Stomach (tissue), 9 donors: ENCODE data around the gene NR1I3. TPM values are rescaled to one million over a fixed set of nuclear protein-coding genes. Genes with fewer than 3 reads are reported as not detected.

Source experiments
- DNase-seq, 2 donors: peaks; one replicate each; pipeline versions ENCODE4 v3.0.0 to v3.0.0-alpha.2; 2013 to 2019
- H3K27ac ChIP-seq, 5 donors: fragments of 200-600 bp in 4 of 5; sonication (generic) in 4 of 5; one replicate each; pipeline ENCODE4 v1.5.1; 2013 to 2019; ENCODE audit warnings: mild to moderate bottlenecking in 1 of 5, moderate library complexity in 1 of 5
- H3K27me3 ChIP-seq, 3 donors: fragments of 200-600 bp; sonication (generic); one replicate each; pipeline ENCODE4 v1.5.1; 2017 to 2019; ENCODE audit warnings: mixed run types in 1 of 3
- H3K36me3 ChIP-seq, 4 donors: fragments of 200-600 bp; sonication (generic); 1 replicate in 3 of 4; 2 replicates in 1 of 4; pipeline ENCODE4 v1.5.1; 2016 to 2019
- H3K4me1 ChIP-seq, 4 donors: fragments of 200-600 bp; sonication (generic); one replicate each; pipeline ENCODE4 v1.5.1; 2016 to 2019
- H3K4me3 ChIP-seq, 4 donors: fragments of 200-600 bp; sonication (generic) in 3 of 4; one replicate each; pipeline ENCODE4 v1.5.1; 2016 to 2019; ENCODE audit warnings: mild to moderate bottlenecking in 1 of 4
- H3K9me3 ChIP-seq, 4 donors: fragments of 200-600 bp; sonication (generic); one replicate each; pipeline ENCODE4 v1.5.1; 2016 to 2019
- CTCF ChIP-seq, 7 experiments: fragments of 450-650 bp in 4 of 7; fragments of 200-600 bp in 3 of 7; sonication (generic) in 3 of 7; IDR thresholded peaks; one replicate each; pipeline ENCODE4 v1.5.1; 2016 to 2019; ENCODE audit warnings: antibody characterized with exemption in 7 of 7, control low read depth in 2 of 7, mild to moderate bottlenecking in 1 of 7
- EP300 ChIP-seq: sonication (generic); formaldehyde crosslinking; IDR thresholded peaks from one replicate; pipeline ENCODE4 v1.6.1; 2017; ENCODE audit warnings: antibody characterized with exemption
- POLR2A ChIP-seq, 4 donors: fragments of 450-650 bp; IDR thresholded peaks; one replicate each; pipeline ENCODE4 v1.6.1; 2016; ENCODE audit warnings: antibody characterized with exemption in 4 of 4, control low read depth in 2 of 4, mild to moderate bottlenecking in 1 of 4, moderate library complexity in 1 of 4
- POLR2AphosphoS5 ChIP-seq, 3 donors: sonication (generic); formaldehyde crosslinking; IDR thresholded peaks; one replicate each; pipeline ENCODE4 v1.6.1; 2016; ENCODE audit warnings: antibody characterized with exemption in 3 of 3
- WGBS, 5 donors: extraction: QIAGEN DNeasy Blood & Tissue Kit in 3 of 5; methylation state at CpG; one replicate each; pipeline versions ENCODE4 v1.1.5 to v1.1.7; 2013 to 2018; 5-methylcytosine and 5-hydroxymethylcytosine counted together
- intact Hi-C: fragments of 100-400 bp; cut with DNase I; formaldehyde crosslinking; loops from one replicate; pipeline ENCODE4 v1.15.1; 2023; ENCODE audit warnings: low total_unique reads
- polyA plus RNA-seq, 3 donors: library from polyadenylated mRNA; stranded (reverse); fragments of 200-250 nt; gene quantifications; one replicate each; pipeline ENCODE4 v1.2.3, GENCODE V29; 2013
- total RNA-seq, 5 donors: library from RNA; depleted of rRNA; stranded (reverse); fragments of >200 nt; gene quantifications; one replicate each; pipeline versions ENCODE4 v1.1.0 to v1.2.3, GENCODE V29; 2014 to 2016
- donor health status: healthy with polysubstance abuse.
- donor health status: Bipolar disorder and iron deficiency.
- donor health status: healthy.

Gene NR1I3
- total and polyA plus RNA-seq, 8 donors = 0.55 TPM; not detected in 7

- intact Hi-C loops = no loop called here
- H3K4me1 ChIP-seq = peaks cover 16 to 42% (median 29%) of the 10 kb centered on the region in 4 donors
- 67 to 79% (median 68%) methylated on average over 7 of the region's 7 CpGs for WGBS, 5 donors
Observed at GRCh38 chr1:161223805-161224694, 14.0 kb downstream of the NR1I3 start.

DNA sequence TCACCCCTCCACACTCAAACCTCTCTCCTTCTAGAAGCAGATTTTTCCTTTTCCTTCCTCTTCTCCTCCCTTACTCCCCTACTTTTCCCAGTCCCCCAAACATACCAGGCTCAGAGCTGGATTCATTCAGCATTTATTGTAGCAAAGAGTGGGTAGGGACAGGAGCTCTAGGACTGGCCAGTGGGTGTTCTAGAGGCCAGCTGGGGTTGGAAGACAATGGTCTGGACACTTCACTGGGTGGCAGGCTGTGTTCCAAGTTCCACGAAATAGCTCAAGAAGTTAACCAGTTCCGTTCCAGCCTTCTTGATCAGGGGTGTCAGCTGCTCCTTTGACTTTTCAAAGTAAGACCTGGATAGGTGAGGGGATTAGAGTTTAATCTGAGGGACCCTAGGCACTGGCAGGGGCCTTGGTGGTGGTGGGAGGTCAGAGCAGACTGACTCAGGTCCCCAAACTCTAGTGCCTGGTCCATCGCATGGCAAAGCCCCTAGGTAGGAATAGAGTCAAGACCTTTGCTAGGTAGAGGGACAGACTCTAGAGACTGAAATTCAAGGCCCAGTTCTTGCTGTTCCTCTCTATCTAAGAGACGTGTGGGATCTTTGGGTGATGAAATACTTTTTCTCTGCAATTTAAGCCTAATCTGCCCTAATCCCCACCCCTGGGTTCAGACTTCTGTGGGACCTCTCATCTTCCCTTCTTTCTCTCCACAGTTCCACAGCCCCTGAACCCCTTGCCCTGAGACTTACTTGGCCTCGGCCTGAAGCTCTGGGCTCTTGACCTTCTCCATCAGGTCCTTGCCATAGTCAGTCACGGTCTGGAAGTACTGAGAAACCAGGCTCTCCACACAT lies 15.6 kb downstream of the NR1I3 start:
- H3K4me3 ChIP-seq = no peak overlapping the region
- DNase-seq = no peak
- H3K9me3 ChIP-seq = no peaks in the 10 kb centered on the region
- TF ChIP-seq EP300 (no peak), POLR2AphosphoS5 (IDR thresholded peaks at IDR 0.05) (no peak), CTCF (IDR thresholded peaks at IDR 0.05) (no peak), POLR2A (IDR thresholded peaks at IDR 0.05) (no peak)
- peaks cover 0 to 10% (median 0%) of the 10 kb centered on the region in 4 donors for H3K36me3 ChIP-seq
- no peaks in the 10 kb centered on the region for H3K27me3 ChIP-seq
- peaks cover 16 to 44% (median 23%) of the 10 kb centered on the region in 4 donors for H3K4me1 ChIP-seq
- WGBS, 5 donors = 67 to 84% (median 80%) methylated on average over 5 to 6 of the region's 6 CpGs
- no peak overlapping the region for H3K27ac ChIP-seq
- intact Hi-C loops = no loop called here

More at GRCh38 chr1:161223805-161224694, 14.0 kb downstream of the NR1I3 start:
- Histone ChIP-seq H3K36me3 (peaks cover 10 to 18% (median 11%) of the 10 kb centered on the region in 4 donors), H3K9me3 (no peaks in the 10 kb centered on the region), H3K27ac (no peak overlapping the region), H3K4me3 (no peak overlapping the region), H3K27me3 (no peaks in the 10 kb centered on the region)
- TF ChIP-seq CTCF (IDR thresholded peaks at IDR 0.05) = no peak
- no peak for TF ChIP-seq POLR2AphosphoS5 (IDR thresholded peaks at IDR 0.05)
- TF ChIP-seq POLR2A (IDR thresholded peaks at IDR 0.05) = no peak
- no peak for TF ChIP-seq EP300
- peak in 1 of 2 donors; percentile 57 for DNase-seq

DNA sequence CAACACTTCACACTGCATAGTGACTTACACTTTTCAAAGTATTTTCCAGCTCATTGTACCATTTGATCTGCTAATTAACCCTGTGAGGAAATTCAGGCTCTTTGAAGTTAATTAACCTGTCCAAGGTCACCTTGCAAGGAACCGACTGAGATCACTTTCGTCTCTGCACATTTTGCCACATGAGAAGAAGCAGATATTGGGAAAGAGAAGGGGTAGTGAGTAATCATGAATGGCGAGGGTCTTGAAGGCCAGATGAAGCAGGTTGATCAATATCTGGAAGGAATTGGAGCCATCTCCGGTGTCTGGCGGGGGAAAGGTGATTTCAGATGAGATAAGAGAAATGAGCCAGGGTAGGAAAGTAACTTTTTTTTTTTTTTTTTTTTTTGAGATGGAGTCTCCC lies 18.0 kb downstream of the NR1I3 start:
- Histone ChIP-seq H3K27ac (no peak overlapping the region), H3K4me3 (no peak overlapping the region), H3K4me1 (peaks cover 0 to 23% (median 2%) of the 10 kb centered on the region in 4 donors), H3K9me3 (no peaks in the 10 kb centered on the region), H3K36me3 (peaks cover 0 to 12% (median 4%) of the 10 kb centered on the region in 4 donors), H3K27me3 (no peaks in the 10 kb centered on the region)
- no peak for TF ChIP-seq POLR2AphosphoS5 (IDR thresholded peaks at IDR 0.05)
- no peak for TF ChIP-seq EP300
- no peak for TF ChIP-seq POLR2A (IDR thresholded peaks at IDR 0.05)
- no peak for TF ChIP-seq CTCF (IDR thresholded peaks at IDR 0.05)
- 78 to 88% (median 81%) methylated on average over 5 of the region's 5 CpGs for WGBS, 5 donors
- DNase-seq = no peak
- intact Hi-C loops = no loop called here
